ENCODE measurements around the gene ARRB1. TPM values are rescaled to one million over a fixed set of nuclear protein-coding genes. Genes with fewer than 3 reads are reported as not detected.

ARRB1 gene
- total and polyA plus RNA-seq, 10 of the 15 experiments (the other 5 are each of a cell fraction or from before 2014, with no cell fraction given): 0.39 to 12.9 (median 1.7) TPM

- CTCF ChIA-PET: no interaction called here
- H3K9ac ChIP-seq (ENCODE audit: control insufficient read depth, insufficient read depth, low read length): no peak overlapping the region
- WGBS (ENCODE audit: insufficient coverage, insufficient replicate concordance, low lambda C conversion rate, missing lambda C conversion rate): 0% methylated on average over 1 of the region's 2 CpGs
Measured at GRCh38 chr11:75312346-75312745, 39.1 kb downstream of the ARRB1 start.

More at GRCh38 chr11:75312346-75312745, 39.1 kb downstream of the ARRB1 start:
- ChIA-PET SMC1A (ENCODE audit: uncharacterized antibody, unreplicated experiment) (no interaction called here), POLR2A (no interaction called here), RAD21 (ENCODE audit: unreplicated experiment) (no interaction called here)
- TF ChIP-seq E2F8 (IDR thresholded peaks at IDR 0.05; ENCODE audit: low read depth, partially characterized antibody): no peak
- no peak for TF ChIP-seq SIN3A (IDR thresholded peaks at IDR 0.05; ENCODE audit: low read depth, low read length)
- TF ChIP-seq RELA (IDR thresholded peaks at IDR 0.05; ENCODE audit: borderline replicate concordance, partially characterized antibody): no peak
- no peak for TF ChIP-seq FOS (IDR thresholded peaks at IDR 0.05; ENCODE audit: borderline replicate concordance, extremely low read depth, insufficient read length)
- TF ChIP-seq SMAD1 (IDR thresholded peaks at IDR 0.05; ENCODE audit: low read depth, partially characterized antibody): no peak
- TF ChIP-seq MYC (IDR thresholded peaks at IDR 0.05; ENCODE audit: insufficient read depth, insufficient read length, insufficient replicate concordance, low read length, severe bottlenecking): no peak
- TF ChIP-seq KLF5 (IDR thresholded peaks at IDR 0.05; ENCODE audit: partially characterized antibody): no peak
- no peak for TF ChIP-seq EED (IDR thresholded peaks at IDR 0.05; ENCODE audit: low read depth)
- no peak for TF ChIP-seq POLR2A (IDR thresholded peaks at IDR 0.05; ENCODE audit: low read depth, low read length)
- no peak for TF ChIP-seq FOXK2 (IDR thresholded peaks at IDR 0.05)
- TF ChIP-seq IRF5 (IDR thresholded peaks at IDR 0.05; ENCODE audit: borderline replicate concordance): no peak
- TF ChIP-seq ATF3 (IDR thresholded peaks at IDR 0.05; ENCODE audit: borderline replicate concordance, extremely low read depth, low read depth, low read length): no peak
- TF ChIP-seq USF1 (IDR thresholded peaks at IDR 0.05; ENCODE audit: borderline replicate concordance, extremely low read length, insufficient read depth, low read depth, low read length): no peak
- no peak for TF ChIP-seq ZBTB33 (IDR thresholded peaks at IDR 0.05)
- no peak for TF ChIP-seq IKZF2 (IDR thresholded peaks at IDR 0.05)
- TF ChIP-seq BRCA1 (IDR thresholded peaks at IDR 0.05; ENCODE audit: low read depth, low read length): no peak
- no peak for TF ChIP-seq ESRRA (IDR thresholded peaks at IDR 0.05; ENCODE audit: low read length)
- TF ChIP-seq HDGF (IDR thresholded peaks at IDR 0.05): no peak
- Histone ChIP-seq H3K27ac (ENCODE audit: control insufficient read depth, insufficient read depth) (no peak overlapping the region), H3K4me2 (ENCODE audit: control insufficient read depth, insufficient read depth) (no peak overlapping the region), H3K79me2 (ENCODE audit: control insufficient read depth, insufficient read depth, low read length) (no peaks in the 10 kb centered on the region), H3K9me3 (replicated peaks; ENCODE audit: control insufficient read depth, insufficient read depth, low read length) (no peaks in the 10 kb centered on the region), H3K27me3 (replicated peaks in 1 of 2; ENCODE audit: control insufficient read depth in 2 of 2, insufficient read depth in 2 of 2, low read length in 1 of 2) (no peaks in the 10 kb centered on the region), H3K36me3 (ENCODE audit: control insufficient read depth in 2 of 2, insufficient read depth in 2 of 2, low read length in 1 of 2) (no peaks in the 10 kb centered on the region), H4K20me1 (ENCODE audit: control insufficient read depth, insufficient read depth) (peaks cover 3% of the 10 kb centered on the region; the same call in 1 of the 2 replicates), H3K4me3 (no peak overlapping the region), H2AFZ (ENCODE audit: control insufficient read depth, low read depth, low read length) (no peak overlapping the region), H3K4me1 (ENCODE audit: control insufficient read depth, insufficient read depth, low read length) (no peaks in the 10 kb centered on the region)
- no TSS peak for BruUV-seq (replicated peaks)
- FAIRE-seq (no peak), DNase-seq (ENCODE audit: low read depth, low spot score) (no peak), ATAC-seq (no peak)
- intact Hi-C loops (cut with micrococcal nuclease; ENCODE audit: unreplicated experiment): no loop called here
- in situ Hi-C loops (cut with MboI): no loop called here

All from GM12878 (cell line).